SK-MEL-5 (cell line): ENCODE results near the gene SHISA4. TPM values are rescaled to one million over a fixed set of nuclear protein-coding genes. Genes with fewer than 3 reads are reported as not detected.
"Not testable (repeated sequence)": the region's sequence is repeated elsewhere in the genome, so short reads cannot be mapped to it uniquely, and the experiment has no call there.

Experiments
- DNase-seq: peaks from one replicate; pipeline ENCODE4 v3.0.0-alpha.2; 2016; ENCODE audit warnings: low read depth, low spot score
- in situ Hi-C: cut with HindIII; loops from 2 replicates; pipeline ENCODE4 v1.10.0; 2016; ENCODE audit warnings: low sequenced_read_pairs, high pct_unique_total_duplicates, low pct_unique_long_range_greater_than_20kb
- small RNA-seq, 2 experiments: library from RNA; depleted of rRNA; stranded (forward); fragments of <200 nt; gene quantifications; one replicate each; pipeline ENCODE3, GENCODE V24; 2014
- total RNA-seq: library from RNA; depleted of rRNA; stranded (reverse); fragments of >200 nt; shearing (Covaris generic); gene quantifications from 2 replicates; pipeline ENCODE4 v1.2.3, GENCODE V29; 2014; rRNA removed

The SHISA4 gene
- total RNA-seq, 1 experiment from 2014 or later = 34.1 TPM

GRCh38 chr1:201940316-201940715 lies 51.6 kb downstream of the SHISA4 start:
- DNase-seq, in situ Hi-C loops: not testable (repeated sequence)

DNA sequence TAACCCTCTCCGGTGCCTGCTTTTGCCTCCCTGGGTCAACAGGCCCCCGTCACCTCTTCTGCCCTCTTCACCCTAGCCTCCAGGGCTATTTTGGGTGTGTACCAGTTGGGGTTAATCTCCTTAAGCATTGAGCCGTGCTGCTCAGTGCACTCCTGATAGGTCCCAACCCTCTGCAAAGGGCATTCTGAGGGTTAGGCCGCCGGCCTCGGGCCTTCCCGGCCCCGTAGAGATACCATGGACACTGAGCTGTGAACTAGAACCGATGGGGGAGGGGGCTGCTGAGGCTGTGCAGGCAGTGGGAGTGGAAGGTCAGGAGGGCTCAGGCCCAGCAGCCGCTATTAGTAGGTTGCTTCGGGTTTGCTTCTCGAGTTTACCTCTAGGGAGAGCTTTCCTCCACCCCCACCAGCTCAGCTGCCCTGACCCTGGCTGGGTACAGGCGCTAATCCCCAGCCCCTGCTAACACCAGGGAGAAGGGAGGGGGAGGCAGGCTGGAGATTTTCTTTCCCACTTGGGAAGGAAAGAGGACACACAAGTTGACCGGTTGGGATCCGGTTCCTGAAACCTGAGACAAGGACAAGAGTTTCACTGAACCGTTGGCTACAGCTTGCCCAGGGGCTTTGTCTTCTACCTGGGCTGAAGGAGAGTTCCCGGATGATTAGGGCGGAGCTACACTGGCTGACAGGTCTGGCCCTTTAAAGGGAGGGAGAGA lies 52.9 kb downstream of the SHISA4 start:
- in situ Hi-C loops = no loop called here
- no peak for DNase-seq

DNA sequence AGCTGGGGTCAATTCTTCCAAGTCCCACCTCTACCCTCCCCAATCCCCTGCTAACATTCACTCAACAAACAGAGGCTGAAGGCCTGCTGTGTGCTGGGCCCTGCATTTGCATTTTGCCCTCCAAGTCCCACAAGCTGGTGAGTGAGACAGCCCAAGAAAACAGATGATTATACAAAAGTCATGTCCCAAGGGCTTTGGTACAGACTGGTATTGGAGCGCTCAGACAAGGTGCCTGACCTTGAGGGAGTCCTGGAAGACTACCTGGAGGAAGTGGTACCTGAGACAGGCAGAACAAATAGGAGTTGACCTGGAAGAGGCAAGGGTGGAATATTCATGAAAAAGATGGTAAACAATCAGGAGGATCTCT lies 53.4 kb downstream of the SHISA4 start:
- in situ Hi-C loops = no loop called here
- DNase-seq = no peak

Small RNA genes lying within 50 kb of the gene (small RNA-seq; reads per million reads assigned to genes)
- gene MIR6739 = 0 reads per million in 2 experiments

Other genes starting within 250 kb of the SHISA4 start
- 20.8 and 29.3 TPM in 2 replicates for gene IPO9, start 59.7 kb upstream of the SHISA4 start, total RNA-seq
- not detected in 2 replicates for gene LMOD1, start 57.6 kb downstream of the SHISA4 start, total RNA-seq
- gene TIMM17A, start 66.6 kb downstream of the SHISA4 start, total RNA-seq = 112 and 114 TPM in 2 replicates
- gene RNPEP, start 93.8 kb downstream of the SHISA4 start, total RNA-seq = 61.4 and 63.8 TPM in 2 replicates
- gene ELF3, start 121.7 kb downstream of the SHISA4 start, total RNA-seq = 0.13 TPM in 1 of 2 replicates, not detected in the other
- not detected in 2 replicates for gene GPR37L1, start 234.0 kb downstream of the SHISA4 start, total RNA-seq